ENCODE data around the gene IKZF1.

The IKZF1 gene

DNA sequence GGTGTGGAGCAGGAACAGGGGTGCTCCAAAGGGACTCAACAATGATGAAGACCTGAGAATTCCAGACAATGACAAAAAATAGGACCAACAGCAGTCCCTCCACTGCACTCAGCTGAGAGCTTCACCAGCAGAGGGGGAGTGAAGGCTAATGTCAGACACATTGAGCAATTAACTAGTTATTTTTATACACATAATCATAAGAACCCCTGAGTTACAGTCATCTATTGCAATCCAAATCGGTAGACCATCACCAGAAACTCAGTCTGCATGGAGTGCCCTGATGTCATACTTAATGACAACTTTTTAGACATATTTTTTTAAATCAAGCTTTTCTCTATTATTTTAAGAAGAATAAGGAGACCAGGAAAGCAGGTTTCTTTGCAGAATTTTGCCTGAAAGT lies 30.6 kb upstream of the IKZF1 start:
- Histone ChIP-seq H3K4me1 (ENCODE audit: insufficient read depth, low read length) (no peaks in the 10 kb centered on the region), H3K9me3 (ENCODE audit: control insufficient read depth, insufficient read depth, low read length) (no peaks in the 10 kb centered on the region), H3K9ac (ENCODE audit: low read depth, low read length) (no peak overlapping the region), H3K36me3 (ENCODE audit: insufficient read depth, low read length) (no peaks in the 10 kb centered on the region)

DNA sequence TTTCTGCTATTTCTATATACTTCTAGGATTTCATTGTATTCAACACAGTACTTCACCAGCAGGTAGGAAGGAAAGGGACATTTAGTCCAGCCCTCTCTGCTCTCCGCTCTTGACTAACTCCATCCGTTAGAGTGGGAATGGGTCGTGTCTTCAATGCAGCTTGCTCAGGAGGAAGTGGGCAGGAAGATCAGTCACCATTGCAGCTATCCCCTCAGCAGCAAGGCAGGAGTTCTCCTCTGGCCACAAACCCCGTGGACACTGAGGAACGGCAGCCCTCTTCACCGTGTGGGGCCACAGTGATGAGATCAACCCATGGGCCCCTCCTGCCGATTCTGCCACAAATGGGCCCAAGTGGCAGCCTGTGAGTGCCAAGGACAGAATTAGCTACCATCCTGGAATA lies 30.2 kb upstream of the IKZF1 start:
- Histone ChIP-seq H3K4me1 (ENCODE audit: insufficient read depth, low read length) (no peaks in the 10 kb centered on the region), H3K9ac (ENCODE audit: low read depth, low read length) (no peak overlapping the region), H3K9me3 (ENCODE audit: control insufficient read depth, insufficient read depth, low read length) (no peaks in the 10 kb centered on the region), H3K36me3 (ENCODE audit: insufficient read depth, low read length) (no peaks in the 10 kb centered on the region)

DNA sequence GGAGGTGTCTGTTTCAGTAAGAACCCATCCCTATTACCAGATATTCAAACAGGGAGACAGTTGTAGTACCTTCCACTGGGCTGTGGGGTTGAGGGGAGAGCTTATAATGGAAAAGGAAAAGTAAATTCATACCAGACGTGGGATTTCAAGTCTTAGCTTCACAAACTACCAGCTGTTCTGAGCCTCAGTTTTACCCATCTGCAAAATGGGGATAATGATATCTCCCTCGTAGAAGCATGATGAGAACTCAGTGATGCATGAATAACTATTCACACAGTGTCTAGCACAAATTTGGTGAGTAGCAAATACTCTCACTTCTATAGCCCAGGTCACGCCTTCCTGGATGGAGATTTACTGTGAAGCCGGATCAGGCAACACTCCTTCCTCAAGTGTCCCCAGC lies 29.1 kb upstream of the IKZF1 start:
- Histone ChIP-seq H3K9ac (ENCODE audit: low read depth, low read length) (no peak overlapping the region), H3K4me1 (ENCODE audit: insufficient read depth, low read length) (no peaks in the 10 kb centered on the region), H3K9me3 (ENCODE audit: control insufficient read depth, insufficient read depth, low read length) (no peaks in the 10 kb centered on the region), H3K36me3 (ENCODE audit: insufficient read depth, low read length) (no peaks in the 10 kb centered on the region)

DNA sequence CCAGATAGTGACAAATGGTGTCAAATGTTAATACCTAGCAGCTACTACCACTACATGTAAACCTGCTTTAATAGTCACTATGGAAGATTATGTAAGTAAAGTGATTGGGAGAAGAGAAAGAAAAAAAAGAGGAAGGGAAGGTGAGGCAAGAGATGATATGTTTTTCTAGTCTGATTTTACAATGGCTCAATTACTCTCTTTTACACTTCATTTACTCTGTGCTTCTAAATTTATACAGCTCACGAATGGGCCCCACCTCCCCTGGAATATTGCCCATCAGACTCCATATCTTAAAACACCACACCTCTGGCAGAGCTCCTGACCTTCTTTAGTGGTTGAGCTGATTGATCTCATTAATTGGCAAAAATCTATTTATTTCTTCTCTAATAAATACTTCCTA lies 28.0 kb upstream of the IKZF1 start:
- Histone ChIP-seq H3K9me3 (ENCODE audit: control insufficient read depth, insufficient read depth, low read length) (no peaks in the 10 kb centered on the region), H3K9ac (ENCODE audit: low read depth, low read length) (no peak overlapping the region), H3K4me1 (ENCODE audit: insufficient read depth, low read length) (no peaks in the 10 kb centered on the region), H3K36me3 (ENCODE audit: insufficient read depth, low read length) (no peaks in the 10 kb centered on the region)

DNA sequence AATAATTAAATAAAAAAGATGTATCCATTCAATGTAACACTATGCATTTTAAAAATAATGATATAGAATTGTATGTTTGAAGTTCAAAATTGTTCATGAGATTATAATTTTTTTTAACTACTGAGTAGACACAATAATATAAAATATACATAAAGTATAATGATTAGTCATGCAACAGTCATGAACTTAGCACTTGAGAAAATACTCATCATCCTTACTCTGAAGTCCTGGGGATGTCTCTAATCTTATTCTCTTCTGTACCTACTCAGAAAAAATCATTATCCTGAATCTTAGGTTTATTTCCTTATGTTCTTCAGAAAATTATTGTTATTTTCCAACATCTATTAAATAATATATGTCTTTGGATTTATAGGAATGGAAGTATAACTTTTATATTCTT lies 26.4 kb upstream of the IKZF1 start:
- Histone ChIP-seq H3K36me3 (ENCODE audit: insufficient read depth, low read length) (no peaks in the 10 kb centered on the region), H3K9me3 (ENCODE audit: control insufficient read depth, insufficient read depth, low read length) (no peaks in the 10 kb centered on the region), H3K9ac (ENCODE audit: low read depth, low read length) (no peak overlapping the region), H3K4me1 (ENCODE audit: insufficient read depth, low read length) (no peaks in the 10 kb centered on the region)

DNA sequence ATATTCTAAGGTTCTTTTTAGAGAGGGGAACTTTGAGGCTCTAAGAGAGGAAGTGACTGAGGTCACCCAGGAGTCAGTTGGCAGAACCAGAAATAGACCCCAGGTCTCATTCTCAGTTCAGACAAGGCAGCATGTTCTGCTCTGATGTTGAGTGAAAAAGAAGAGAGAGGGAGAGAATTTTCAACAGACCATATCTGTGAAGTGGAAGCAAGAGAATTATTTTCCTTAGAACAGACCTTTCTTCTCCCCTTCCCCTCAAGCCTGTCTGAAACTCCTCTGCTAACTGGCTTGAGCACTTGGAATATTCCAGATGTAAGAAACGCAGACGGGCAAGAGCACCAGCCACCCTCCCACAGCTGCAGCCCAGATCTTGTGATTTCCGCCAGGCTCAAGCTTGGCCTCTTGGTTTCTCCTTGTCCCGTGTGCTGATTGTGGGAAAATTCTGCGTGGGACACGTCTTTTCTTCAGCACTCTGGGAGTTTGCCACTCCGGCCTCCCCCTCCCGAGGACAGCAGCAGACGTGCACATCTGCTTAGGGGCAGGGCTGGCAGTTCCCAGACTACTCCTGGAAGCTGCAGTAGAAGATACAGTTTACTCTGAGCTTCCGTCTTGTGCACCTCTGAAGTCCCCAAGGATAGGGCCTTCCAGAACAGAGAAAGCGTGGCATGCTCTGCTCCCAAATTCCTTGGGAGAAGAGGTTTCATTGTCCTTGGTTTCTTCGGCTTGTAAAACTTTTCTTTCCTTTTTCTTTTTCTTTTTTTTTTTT lies 22.7 kb upstream of the IKZF1 start:
- no peaks in the 10 kb centered on the region for H3K4me1 ChIP-seq (ENCODE audit: insufficient read depth, low read length)
- H3K9ac ChIP-seq (ENCODE audit: low read depth, low read length), result no peak overlapping the region
- no peaks in the 10 kb centered on the region for H3K9me3 ChIP-seq (ENCODE audit: control insufficient read depth, insufficient read depth, low read length)
- no peaks in the 10 kb centered on the region for H3K36me3 ChIP-seq (ENCODE audit: insufficient read depth, low read length)

DNA sequence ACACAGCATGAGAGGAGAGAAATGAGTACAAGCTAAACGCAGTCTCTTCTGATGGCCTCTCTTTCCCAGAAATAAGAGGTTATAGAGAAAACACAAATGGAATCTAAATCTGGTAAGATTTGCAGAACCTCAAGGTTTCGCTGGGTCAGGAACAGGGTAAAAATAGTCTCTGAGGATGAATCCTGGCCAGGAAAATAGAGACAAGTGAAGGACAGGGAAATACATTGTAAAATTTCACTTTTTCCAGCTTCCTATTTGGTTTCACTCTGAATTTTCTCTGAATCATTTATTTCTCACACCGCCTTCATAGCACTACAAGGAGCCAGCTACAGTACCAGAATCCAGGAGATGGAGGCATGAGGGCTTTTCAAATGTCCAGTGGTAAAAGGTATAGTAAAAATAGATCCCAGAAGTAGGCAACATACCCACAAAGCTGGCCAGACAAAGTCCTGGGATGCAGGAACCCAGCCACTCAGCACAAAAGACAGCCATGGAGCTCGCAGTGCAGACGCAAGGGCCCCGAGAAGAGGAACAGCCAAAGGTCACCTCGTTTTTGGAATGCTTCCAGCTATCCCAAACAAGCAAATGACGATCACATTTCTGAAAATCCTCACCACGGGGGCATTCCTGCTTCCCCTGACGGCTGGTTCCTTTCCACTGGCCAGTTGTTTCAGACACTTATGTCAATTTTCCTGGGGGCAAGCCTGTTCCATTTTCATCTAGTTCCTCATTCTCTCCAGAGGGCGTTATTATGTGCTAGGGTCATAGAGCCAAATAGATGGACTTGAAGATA lies 21.5 kb upstream of the IKZF1 start:
- Histone ChIP-seq H3K4me1 (ENCODE audit: insufficient read depth, low read length) (no peaks in the 10 kb centered on the region), H3K36me3 (ENCODE audit: insufficient read depth, low read length) (no peaks in the 10 kb centered on the region), H3K9me3 (ENCODE audit: control insufficient read depth, insufficient read depth, low read length) (no peaks in the 10 kb centered on the region), H3K9ac (ENCODE audit: low read depth, low read length) (no peak overlapping the region)

- no peaks in the 10 kb centered on the region for H3K4me1 ChIP-seq (ENCODE audit: insufficient read depth, low read length)
- no peaks in the 10 kb centered on the region for H3K36me3 ChIP-seq (ENCODE audit: insufficient read depth, low read length)
- no peak overlapping the region for H3K9ac ChIP-seq (ENCODE audit: low read depth, low read length)
- H3K9me3 ChIP-seq (ENCODE audit: control insufficient read depth, insufficient read depth, low read length), result no peaks in the 10 kb centered on the region
Observed at GRCh38 chr7:50283731-50284130, 20.8 kb upstream of the IKZF1 start.

DNA sequence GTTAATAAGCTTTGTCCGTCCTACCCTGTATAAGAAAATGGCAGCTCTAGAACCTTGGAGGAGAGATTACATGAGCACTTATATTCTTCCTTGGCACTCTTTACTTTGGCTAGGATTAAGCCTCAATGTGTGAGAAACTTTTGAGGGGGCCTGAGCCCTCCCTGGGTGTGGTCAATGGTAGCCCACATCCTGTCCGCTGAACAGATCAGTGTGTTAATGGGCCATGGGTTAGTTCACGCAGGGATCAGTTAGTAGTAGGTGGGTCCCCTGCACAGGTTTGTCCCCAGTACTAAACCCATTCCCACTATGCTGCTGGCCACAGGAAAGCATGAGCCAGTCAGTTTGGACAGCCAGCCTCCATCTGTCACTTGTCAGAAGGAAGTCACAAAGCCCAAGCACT lies 20.2 kb upstream of the IKZF1 start:
- H3K4me1 ChIP-seq (ENCODE audit: insufficient read depth, low read length), result no peaks in the 10 kb centered on the region
- no peaks in the 10 kb centered on the region for H3K9me3 ChIP-seq (ENCODE audit: control insufficient read depth, insufficient read depth, low read length)
- no peak overlapping the region for H3K9ac ChIP-seq (ENCODE audit: low read depth, low read length)
- no peaks in the 10 kb centered on the region for H3K36me3 ChIP-seq (ENCODE audit: insufficient read depth, low read length)

DNA sequence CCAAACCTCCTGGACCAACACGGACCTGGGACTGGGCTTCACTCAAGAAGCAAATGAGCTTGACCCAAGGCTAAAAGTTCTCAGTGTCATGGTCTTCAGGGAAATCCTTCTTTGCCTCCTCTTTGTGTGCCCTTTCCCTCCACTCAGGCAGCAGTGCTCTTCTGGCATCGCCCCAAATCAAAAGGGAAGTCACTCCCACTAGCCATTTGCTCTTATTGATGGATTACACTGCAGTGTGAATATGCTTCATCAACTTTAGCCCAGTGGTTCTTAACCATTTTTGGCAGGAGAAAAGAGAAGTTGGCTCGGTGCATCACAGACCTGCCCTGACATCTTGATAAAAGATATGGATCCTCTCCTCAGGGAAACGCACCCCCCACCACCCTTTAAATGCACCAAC lies 19.2 kb upstream of the IKZF1 start:
- Histone ChIP-seq H3K36me3 (ENCODE audit: insufficient read depth, low read length) (no peaks in the 10 kb centered on the region), H3K9ac (ENCODE audit: low read depth, low read length) (no peak overlapping the region), H3K9me3 (ENCODE audit: control insufficient read depth, insufficient read depth, low read length) (no peaks in the 10 kb centered on the region), H3K4me1 (ENCODE audit: insufficient read depth, low read length) (no peaks in the 10 kb centered on the region)

DNA sequence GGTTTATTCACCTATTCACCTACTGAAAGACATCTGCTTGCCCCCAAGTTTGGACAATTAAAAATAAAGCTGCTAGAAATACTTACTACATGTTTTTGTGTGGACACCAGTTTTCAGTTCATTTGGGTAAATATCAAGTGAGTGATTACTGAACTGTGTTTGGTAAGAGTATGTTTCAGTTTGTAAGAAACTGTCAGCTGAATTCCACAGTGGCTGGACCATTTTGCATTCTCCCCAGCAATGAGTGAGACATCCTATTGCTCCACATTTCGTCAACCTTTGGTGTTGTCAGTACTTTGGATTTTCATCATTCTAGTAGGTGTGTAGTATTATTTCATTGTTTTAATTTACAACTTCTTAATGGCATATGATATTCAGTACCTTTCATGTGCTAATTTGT lies 17.4 kb upstream of the IKZF1 start:
- Histone ChIP-seq H3K9me3 (ENCODE audit: control insufficient read depth, insufficient read depth, low read length) (no peaks in the 10 kb centered on the region), H3K9ac (ENCODE audit: low read depth, low read length) (no peak overlapping the region), H3K4me1 (ENCODE audit: insufficient read depth, low read length) (no peaks in the 10 kb centered on the region), H3K36me3 (ENCODE audit: insufficient read depth, low read length) (no peaks in the 10 kb centered on the region)

GRCh38 chr7:50292165-50292757 lies 12.3 kb upstream of the IKZF1 start:
- Histone ChIP-seq H3K9me3 (ENCODE audit: control insufficient read depth, insufficient read depth, low read length) (no peaks in the 10 kb centered on the region), H3K9ac (ENCODE audit: low read depth, low read length) (no peak overlapping the region), H3K36me3 (ENCODE audit: insufficient read depth, low read length) (no peaks in the 10 kb centered on the region), H3K4me1 (ENCODE audit: insufficient read depth, low read length) (no peaks in the 10 kb centered on the region)

DNA sequence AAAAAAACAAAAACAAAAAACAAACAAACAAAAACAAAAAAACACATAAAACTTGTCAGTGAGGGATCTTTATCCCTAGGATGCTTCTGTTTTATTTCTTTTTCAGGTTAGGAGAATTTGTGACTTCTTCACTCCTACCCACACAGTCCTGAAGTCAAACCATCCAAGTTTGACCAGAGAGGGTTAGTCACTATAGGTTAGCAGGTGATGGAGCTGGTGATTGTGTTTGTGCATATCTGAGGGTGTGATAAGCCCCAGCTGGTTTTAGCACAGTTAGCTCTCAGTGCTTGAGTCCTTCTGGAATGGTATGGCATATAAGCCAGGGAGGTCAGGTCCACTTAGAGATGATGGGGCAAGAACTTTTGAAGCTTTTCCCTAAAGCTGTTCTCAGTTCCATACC lies 11.8 kb upstream of the IKZF1 start:
- no peaks in the 10 kb centered on the region for H3K36me3 ChIP-seq (ENCODE audit: insufficient read depth, low read length)
- no peaks in the 10 kb centered on the region for H3K4me1 ChIP-seq (ENCODE audit: insufficient read depth, low read length)
- no peak overlapping the region for H3K9ac ChIP-seq (ENCODE audit: low read depth, low read length)
- no peaks in the 10 kb centered on the region for H3K9me3 ChIP-seq (ENCODE audit: control insufficient read depth, insufficient read depth, low read length)

GRCh38 chr7:50293509-50294179 lies 10.9 kb upstream of the IKZF1 start:
- Histone ChIP-seq H3K9me3 (ENCODE audit: control insufficient read depth, insufficient read depth, low read length) (no peaks in the 10 kb centered on the region), H3K9ac (ENCODE audit: low read depth, low read length) (no peak overlapping the region), H3K4me1 (ENCODE audit: insufficient read depth, low read length) (no peaks in the 10 kb centered on the region), H3K36me3 (ENCODE audit: insufficient read depth, low read length) (no peaks in the 10 kb centered on the region)
